Measurements from ENCODE around the gene B4GALT3.

Gene B4GALT3

GRCh38 chr1:161188381-161188780 lies 11.1 kb upstream of the B4GALT3 start:
- DNase-seq (ENCODE audit: low spot score) = no peak

DNA sequence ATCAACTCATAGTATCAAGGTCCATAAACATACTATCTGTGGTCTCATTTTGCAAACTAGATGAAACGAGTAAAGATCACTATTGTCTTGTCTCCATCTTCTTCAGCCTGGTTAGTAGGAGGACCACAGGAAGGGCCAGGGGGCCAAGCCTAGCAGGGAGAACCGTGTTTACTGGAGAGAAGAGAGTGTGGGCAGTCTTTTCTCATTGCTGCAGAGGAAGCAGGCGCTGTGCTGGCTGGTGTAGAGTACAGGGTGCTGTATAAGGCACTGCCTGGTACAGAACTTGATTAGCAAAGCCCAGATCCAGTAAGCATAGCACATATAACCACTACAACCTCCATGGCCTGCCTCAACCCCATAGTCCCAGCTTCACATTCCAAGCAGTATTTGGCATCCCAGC lies 10.0 kb upstream of the B4GALT3 start:
- DNase-seq (ENCODE audit: low spot score) = no peak

- peak; percentile 85 for DNase-seq (ENCODE audit: low spot score)
Observed at GRCh38 chr1:161185732-161186311, 8.5 kb upstream of the B4GALT3 start.

GRCh38 chr1:161185282-161185682 lies 8.0 kb upstream of the B4GALT3 start:
- peak; percentile 91 for DNase-seq (ENCODE audit: low spot score)

DNA sequence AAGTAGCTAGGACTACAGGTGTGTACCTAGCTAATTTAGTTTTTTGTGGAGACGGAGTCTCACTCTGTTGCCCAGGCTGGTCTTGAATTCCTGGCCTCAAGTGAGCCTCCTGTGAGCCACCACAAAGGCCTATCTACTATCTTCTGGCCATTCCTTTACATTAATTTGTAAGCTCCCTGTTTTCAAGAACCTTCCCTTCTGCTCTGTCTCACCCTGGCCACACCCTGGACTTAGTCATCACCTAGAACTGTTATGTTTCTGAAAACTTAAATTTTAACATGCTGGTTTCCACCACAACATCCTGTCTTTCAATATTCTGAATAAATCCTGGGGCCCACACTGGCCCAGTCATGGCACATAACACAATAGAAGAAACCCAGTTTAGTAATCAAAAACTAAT lies 4.9 kb upstream of the B4GALT3 start:
- no peak for DNase-seq (ENCODE audit: low spot score)

GRCh38 chr1:161180639-161181038 lies 3.3 kb upstream of the B4GALT3 start:
- no peak for DNase-seq (ENCODE audit: low spot score)

GRCh38 chr1:161179698-161180097 lies 2.4 kb upstream of the B4GALT3 start:
- no peak for DNase-seq (ENCODE audit: low spot score)

DNA sequence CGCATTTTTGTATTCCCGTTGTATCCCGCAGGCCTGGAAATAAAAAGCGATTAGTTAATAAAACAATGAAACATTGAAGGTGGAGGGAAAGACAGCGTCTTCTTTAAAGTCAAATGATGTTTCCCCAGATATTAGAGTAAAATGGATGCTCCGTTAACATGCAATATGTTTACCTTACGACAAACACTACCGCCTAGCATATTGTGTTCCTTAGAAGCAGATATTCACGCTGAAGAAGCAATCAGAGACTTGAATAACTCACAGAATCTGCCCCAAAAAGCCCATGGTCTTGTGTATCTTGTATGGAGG lies 583 bp upstream of the B4GALT3 start:
- no peak for DNase-seq (ENCODE audit: low spot score)

DNA sequence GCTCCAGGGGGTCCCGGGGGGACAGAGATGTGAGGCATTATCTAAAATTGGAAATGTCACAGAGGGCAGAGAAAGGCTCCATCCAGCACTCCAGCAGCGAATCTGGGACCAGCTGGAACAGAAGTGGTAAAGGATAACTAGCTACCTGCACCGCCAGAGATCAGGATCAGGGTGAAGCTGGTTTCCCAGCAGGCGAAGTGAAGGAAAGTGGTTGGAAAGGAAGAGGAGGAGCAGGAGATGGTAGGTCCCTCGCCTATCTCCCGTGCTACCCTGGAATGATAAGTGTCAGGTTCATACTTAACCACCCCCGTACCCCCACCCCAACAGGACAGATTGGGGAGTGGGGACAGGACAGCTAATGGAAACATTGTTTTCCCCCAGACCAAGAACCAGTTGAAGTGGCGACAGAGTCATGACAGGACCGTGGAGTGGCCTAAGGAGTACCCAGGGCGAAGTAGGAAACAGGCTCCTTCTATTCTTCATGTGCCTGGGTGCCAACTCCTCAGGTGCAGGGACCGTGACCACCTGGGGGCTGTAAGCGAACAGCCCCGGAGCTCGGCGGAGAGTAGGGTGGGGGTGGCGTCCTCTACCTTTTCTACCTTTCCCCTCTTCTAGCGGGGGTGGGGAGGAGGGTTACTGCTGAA lies 717 bp downstream of the B4GALT3 start:
- no peak for DNase-seq (ENCODE audit: low spot score)

DNA sequence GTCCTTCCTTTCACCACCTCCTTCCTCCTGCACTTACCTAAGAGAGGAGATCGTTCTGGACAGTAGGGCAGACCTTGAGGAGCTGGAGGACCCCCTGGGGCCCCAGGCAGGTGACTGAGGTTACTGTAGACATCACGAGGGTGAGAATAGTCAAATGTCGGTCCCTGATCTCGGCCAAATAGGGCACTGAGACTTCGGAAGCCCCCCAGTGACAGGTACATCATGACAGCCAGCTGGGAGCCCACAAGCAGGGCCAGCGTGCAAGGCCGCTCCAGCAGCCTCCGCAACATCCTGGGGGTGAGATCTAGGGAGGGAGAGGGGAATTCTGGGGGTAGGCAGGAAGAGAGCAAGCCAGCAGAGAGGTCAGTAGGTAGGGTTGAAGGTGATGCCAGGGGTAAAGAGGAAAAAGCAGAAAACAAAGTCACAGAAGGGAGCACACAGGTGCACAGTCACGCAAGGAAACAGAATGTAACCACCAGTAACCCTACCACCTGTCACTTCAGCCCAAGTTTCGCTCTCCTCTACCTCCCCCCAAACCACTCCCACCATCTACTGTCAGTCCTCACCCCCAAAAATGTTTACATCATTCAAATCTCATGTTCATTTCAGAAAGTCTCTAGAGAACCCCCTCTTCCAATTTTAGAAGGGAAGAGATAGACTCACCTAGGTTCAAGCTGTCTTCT lies 1.4 kb downstream of the B4GALT3 start:
- DNase-seq (ENCODE audit: low spot score) = no peak

- no peak for DNase-seq (ENCODE audit: low spot score)
Observed at GRCh38 chr1:161174911-161175310, 2.4 kb downstream of the B4GALT3 start.

- DNase-seq (ENCODE audit: low spot score) = no peak
Observed at GRCh38 chr1:161173711-161174110, 3.6 kb downstream of the B4GALT3 start.

- DNase-seq (ENCODE audit: low spot score) = no peak
Observed at GRCh38 chr1:161172776-161173376, 4.4 kb downstream of the B4GALT3 start.

- no peak for DNase-seq (ENCODE audit: low spot score)
Observed at GRCh38 chr1:161172349-161172748, 5.0 kb downstream of the B4GALT3 start.

GRCh38 chr1:161171696-161172095 lies 5.6 kb downstream of the B4GALT3 start:
- DNase-seq (ENCODE audit: low spot score) = no peak

DNA sequence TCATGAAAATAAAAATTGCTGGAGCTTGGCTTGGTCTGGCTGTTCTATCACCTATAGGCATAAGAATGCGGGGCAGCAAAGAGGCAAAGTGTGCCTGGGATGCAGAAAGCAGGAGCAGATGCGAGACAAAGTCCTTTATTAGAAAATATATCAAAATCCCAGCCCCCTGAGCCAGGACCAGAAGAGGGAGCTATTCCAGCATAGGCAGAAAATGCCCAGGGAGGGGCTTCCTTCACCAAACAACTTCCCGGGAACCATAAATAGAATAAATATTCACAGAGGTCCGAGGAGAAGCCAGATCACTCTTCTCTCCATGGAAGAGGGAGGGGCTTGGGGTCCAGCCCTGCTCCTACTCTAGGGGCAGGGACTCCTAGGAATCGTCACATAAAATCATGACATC lies 6.1 kb downstream of the B4GALT3 start:
- DNase-seq (ENCODE audit: low spot score) = no peak

DNA sequence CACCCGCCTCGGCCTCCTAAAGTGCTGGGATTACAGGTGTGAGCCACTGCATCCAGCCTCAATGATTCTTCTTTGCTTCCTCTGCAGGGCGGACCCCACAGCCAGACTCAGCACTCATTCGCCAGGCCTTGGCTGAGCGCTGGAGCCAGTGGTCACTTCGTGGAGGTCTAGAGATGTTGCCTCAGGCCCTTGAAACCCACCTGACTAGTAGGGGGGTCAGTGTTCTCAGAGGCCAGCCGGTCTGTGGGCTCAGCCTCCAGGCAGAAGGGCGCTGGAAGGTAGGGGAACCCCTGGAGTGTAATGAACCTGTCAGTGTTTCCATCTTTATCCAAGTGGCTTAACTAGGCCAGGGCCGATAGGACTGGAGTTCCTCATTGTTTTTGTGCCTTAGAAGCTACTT lies 8.4 kb downstream of the B4GALT3 start:
- no peak for DNase-seq (ENCODE audit: low spot score)

DNA sequence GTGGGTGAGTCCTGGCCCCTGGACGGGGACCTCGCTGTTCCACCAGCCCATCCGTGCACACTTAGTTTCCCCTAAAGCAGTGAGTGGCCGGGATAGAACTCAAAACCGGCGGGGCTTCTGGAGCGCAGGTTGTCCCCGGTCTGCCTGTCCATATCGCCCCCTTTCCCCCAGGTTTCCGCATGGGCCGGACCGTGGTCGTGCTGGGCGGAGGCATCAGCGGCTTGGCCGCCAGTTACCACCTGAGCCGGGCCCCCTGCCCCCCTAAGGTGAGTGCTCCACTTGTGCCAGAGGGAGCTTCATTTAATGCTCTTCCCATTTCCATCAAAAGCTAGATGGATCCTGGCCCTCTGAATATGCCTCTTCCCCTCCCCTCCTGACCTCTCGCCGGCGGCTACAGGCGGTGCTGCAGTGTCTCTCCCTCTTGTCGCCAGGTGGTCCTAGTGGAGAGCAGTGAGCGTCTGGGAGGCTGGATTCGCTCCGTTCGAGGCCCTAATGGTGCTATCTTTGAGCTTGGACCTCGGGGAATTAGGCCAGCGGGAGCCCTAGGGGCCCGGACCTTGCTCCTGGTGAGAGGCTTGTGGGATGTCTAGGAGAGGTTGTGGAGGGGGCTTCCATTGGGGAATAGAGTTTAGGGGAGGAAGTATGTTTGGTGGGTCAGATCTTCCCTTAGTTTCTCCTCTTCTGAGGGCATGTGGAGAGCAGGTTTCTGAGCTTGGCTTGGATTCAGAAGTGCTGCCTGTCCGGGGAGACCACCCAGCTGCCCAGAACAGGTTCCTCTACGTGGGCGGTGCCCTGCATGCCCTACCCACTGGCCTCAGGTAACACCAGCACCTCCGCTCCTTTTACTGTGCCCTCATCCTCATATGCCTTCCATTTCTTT lies 10.4 kb downstream of the B4GALT3 start:
- DNase-seq (ENCODE audit: low spot score) = no peak

- DNase-seq (ENCODE audit: low spot score) = peak; percentile 99
Observed at GRCh38 chr1:161165742-161166668, 11.3 kb downstream of the B4GALT3 start, which contains the start of gene PPOX. TSS of gene PPOX (plus strand) at chr1:161166426. CDS start at chr1:161166848, 422 bp downstream.

- no peak for DNase-seq (ENCODE audit: low spot score)
Observed at GRCh38 chr1:161164901-161165610, 12.3 kb downstream of the B4GALT3 start.

All from pons (tissue), 1 donor.